Astrocyte of the spinal cord (primary cell): ENCODE measurements around the gene TTC39A.
A peak's percentile ranks its signal among the peaks of the same experiment; 100 is the strongest.

Experiments used
- DNase-seq: peaks from one replicate; pipeline ENCODE4 v3.0.0; 2011; ENCODE audit warnings: low read depth, low spot score
- H3K4me3 ChIP-seq: 2 replicates; pipeline ENCODE4 v1.5.1; 2011; ENCODE audit warnings: low read depth, mild to moderate bottlenecking, low read length, moderate library complexity
- CTCF ChIP-seq: IDR thresholded peaks from 2 replicates; pipeline ENCODE4 v1.5.1; 2012; ENCODE audit warnings: low read depth, mild to moderate bottlenecking, low read length, inconsistent platforms
- in situ Hi-C: cut with HindIII; loops from 2 replicates; pipeline ENCODE4 v1.10.0; 2017; ENCODE audit warnings: low sequenced_read_pairs

TTC39A gene

GRCh38 chr1:51313268-51313852 is 17.0 kb downstream of the TTC39A start:
- in situ Hi-C loops = no loop called here
- no peak for DNase-seq
- H3K4me3 ChIP-seq = no peak overlapping the region
- peak; percentile 19 for TF ChIP-seq CTCF

GRCh38 chr1:51312718-51313117 is 17.6 kb downstream of the TTC39A start:
- DNase-seq = no peak
- no peak for TF ChIP-seq CTCF
- no peak overlapping the region for H3K4me3 ChIP-seq
- in situ Hi-C loops = no loop called here

DNA sequence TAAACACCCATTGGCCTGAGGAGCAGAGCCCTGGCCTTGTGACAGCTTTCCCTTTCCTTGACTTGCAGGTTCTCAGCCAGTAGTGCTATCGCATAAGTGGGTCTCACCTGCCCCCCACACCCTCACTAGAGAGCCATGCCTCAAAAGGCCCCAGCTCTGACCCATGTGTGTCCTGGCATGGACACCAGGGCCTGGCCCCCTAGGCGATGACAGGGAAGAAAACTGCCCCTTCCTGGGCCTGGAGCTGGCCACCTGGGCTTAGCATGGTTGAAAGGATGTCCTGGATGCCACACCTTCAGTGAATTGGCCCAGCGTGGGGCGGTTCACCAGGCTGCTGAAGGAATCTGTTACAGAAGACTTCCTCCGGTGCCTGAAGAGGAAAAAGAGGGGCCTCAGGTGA is 18.5 kb downstream of the TTC39A start:
- in situ Hi-C loops = no loop called here
- no peak for DNase-seq
- TF ChIP-seq CTCF = no peak
- no peak overlapping the region for H3K4me3 ChIP-seq

DNA sequence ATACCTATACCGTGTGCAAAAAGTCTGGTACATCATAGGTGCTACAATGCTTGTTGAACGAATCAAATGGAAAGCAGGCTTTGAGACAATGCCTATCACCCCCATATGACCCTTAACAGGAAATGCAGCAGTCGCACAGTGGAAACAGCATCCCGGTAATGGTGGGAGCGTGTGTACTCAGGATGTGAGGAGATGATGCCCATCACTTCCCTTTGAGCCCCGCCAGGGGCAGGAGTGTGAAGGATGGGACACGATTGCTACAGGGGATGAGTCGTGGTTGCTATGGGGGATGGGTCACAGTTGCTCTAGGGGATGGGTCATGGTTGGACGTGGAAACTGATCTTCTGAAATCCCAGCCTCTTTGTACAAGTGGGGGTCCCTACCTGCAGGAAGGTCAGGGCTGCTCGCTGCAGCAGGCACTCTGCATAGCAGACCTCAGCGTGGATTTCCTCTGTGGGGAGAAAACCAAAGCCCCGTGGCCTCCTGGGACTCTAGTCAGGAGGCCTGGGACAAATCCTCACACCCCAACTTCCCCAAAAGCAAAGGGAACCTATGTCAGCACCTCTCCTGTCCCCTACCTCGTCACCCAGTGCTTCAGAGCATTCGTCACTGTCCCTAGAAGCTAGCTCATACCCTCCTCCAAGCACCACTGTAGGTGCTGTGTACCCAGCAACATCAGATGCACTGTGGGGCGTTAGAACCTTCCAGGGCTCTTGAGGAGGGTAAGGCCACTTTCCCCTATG is 19.3 kb downstream of the TTC39A start:
- in situ Hi-C loops = no loop called here
- H3K4me3 ChIP-seq = no peak overlapping the region
- TF ChIP-seq CTCF = peak; percentile 8
- DNase-seq = no peak

DNA sequence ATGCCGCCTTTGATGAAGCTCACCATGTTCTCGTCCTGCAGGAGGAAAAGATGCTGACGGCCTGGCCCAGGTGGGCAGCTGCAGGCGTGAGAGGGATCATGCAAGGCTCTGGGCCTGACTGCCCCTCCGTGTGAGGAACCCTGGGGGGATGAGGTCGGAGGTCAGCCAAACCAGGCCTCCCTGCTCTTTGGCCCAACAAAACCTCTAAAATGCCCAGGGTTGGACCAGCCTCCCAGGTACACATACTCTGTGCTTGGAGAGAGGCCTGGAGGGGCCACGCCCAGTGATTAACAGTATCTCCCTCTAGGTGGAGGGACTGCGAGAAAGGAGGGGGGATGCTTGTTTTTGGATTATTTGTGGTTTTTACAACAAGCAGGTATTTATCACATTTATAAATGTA is 21.1 kb downstream of the TTC39A start:
- in situ Hi-C loops = no loop called here
- H3K4me3 ChIP-seq = no peak overlapping the region
- no peak for TF ChIP-seq CTCF
- DNase-seq = no peak

DNA sequence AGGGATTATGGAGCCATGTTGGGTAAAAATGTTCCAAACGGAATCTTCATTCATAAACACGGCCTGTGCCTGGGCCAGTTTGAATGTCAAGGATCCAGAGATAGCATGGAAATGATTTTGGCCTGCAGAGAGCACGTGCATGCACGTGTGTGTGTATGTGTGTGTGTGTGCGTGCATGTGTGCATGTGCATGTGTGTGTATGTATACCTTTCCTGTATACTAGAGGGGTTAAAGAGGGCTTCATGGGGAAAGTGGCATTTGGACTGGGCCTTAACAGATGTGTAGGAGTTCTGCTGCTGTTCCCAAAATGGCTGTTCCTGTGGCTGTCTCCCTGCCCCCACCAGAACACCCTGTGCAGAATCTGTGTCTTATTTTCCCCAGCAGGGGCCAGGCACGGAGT is 21.7 kb downstream of the TTC39A start:
- no peak for DNase-seq
- no peak for TF ChIP-seq CTCF
- in situ Hi-C loops = no loop called here
- no peak overlapping the region for H3K4me3 ChIP-seq
